H9 (cell line): ENCODE results near the gene RICTOR. TPM values are rescaled to one million over a fixed set of nuclear protein-coding genes. Genes with fewer than 3 reads are reported as not detected.

Experiments used
- DNase-seq: peaks from one replicate; pipeline ENCODE4 v3.0.0-alpha.2; 2017
- H2AFZ ChIP-seq: one replicate; pipeline ENCODE4 v1.6.1; 2013; ENCODE audit warnings: mild to moderate bottlenecking, low read length, control low read depth, moderate library complexity
- H2AK5ac ChIP-seq: 2 replicates; pipeline ENCODE4 v1.6.1; 2013; ENCODE audit warnings: low read length, control low read depth, mixed read lengths; ENCODE audit not compliant: insufficient read length
- H2BK120ac ChIP-seq: one replicate; pipeline ENCODE4 v1.6.1; 2013; ENCODE audit warnings: low read depth, mild to moderate bottlenecking, low read length, control low read depth, inconsistent platforms; ENCODE audit not compliant: poor library complexity, severe bottlenecking
- H2BK12ac ChIP-seq: 2 replicates; pipeline ENCODE4 v1.6.1; 2013; ENCODE audit warnings: low read length, control low read depth, mixed read lengths, low read depth; ENCODE audit not compliant: insufficient read length
- H2BK15ac ChIP-seq: 2 replicates; pipeline ENCODE4 v1.6.1; 2013; ENCODE audit warnings: low read depth, low read length, control low read depth
- H2BK20ac ChIP-seq: one replicate; pipeline ENCODE4 v1.6.1; 2013; ENCODE audit warnings: low read depth, mild to moderate bottlenecking, low read length, control low read depth, inconsistent platforms; ENCODE audit not compliant: poor library complexity, severe bottlenecking
- H2BK5ac ChIP-seq: 2 replicates; pipeline ENCODE4 v1.6.1; 2013; ENCODE audit warnings: low read length, control low read depth, mixed read lengths; ENCODE audit not compliant: insufficient read length
- H3K14ac ChIP-seq: 2 replicates; pipeline ENCODE4 v1.6.1; 2013; ENCODE audit warnings: low read length, control low read depth; ENCODE audit not compliant: insufficient read depth
- H3K18ac ChIP-seq: 2 replicates; pipeline ENCODE4 v1.6.1; 2013; ENCODE audit warnings: low read depth, mild to moderate bottlenecking, mixed read lengths, low read length, control low read depth; ENCODE audit not compliant: insufficient read length
- H3K23ac ChIP-seq: 2 replicates; pipeline ENCODE4 v1.6.1; 2013; ENCODE audit warnings: low read length, control low read depth, mixed read lengths, low read depth; ENCODE audit not compliant: insufficient read length
- H3K23me2 ChIP-seq: 2 replicates; pipeline ENCODE4 v1.6.1; 2013; ENCODE audit warnings: low read depth, mild to moderate bottlenecking, mixed read lengths, low read length, control low read depth; ENCODE audit not compliant: insufficient read length, poor library complexity, severe bottlenecking
- H3K27ac ChIP-seq: 2 replicates; pipeline ENCODE4 v1.5.1; 2013; ENCODE audit warnings: low read length, control low read depth, mixed read lengths, low read depth; ENCODE audit not compliant: insufficient read length
- H3K27me3 ChIP-seq: 2 replicates; pipeline ENCODE4 v1.6.1; 2013; ENCODE audit warnings: low read length, control low read depth, inconsistent platforms; ENCODE audit not compliant: insufficient read depth
- H3K4ac ChIP-seq: 2 replicates; pipeline ENCODE4 v1.6.1; 2013; ENCODE audit warnings: low read depth, mild to moderate bottlenecking, control low read depth, inconsistent platforms, low read length, moderate library complexity
- H3K4me1 ChIP-seq: 2 replicates; pipeline ENCODE4 v1.6.1; 2013; ENCODE audit warnings: low read length, control low read depth, inconsistent platforms; ENCODE audit not compliant: insufficient read depth
- H3K4me2 ChIP-seq: 2 replicates; pipeline ENCODE4 v1.6.1; 2013; ENCODE audit warnings: low read length, control low read depth, mixed read lengths; ENCODE audit not compliant: insufficient read length, insufficient read depth
- H3K56ac ChIP-seq: 2 replicates; pipeline ENCODE4 v1.6.1; 2013; ENCODE audit warnings: low read depth, mild to moderate bottlenecking, mixed read lengths, low read length, control low read depth; ENCODE audit not compliant: insufficient read length
- H3K79me1 ChIP-seq: 2 replicates; pipeline ENCODE4 v1.6.1; 2013; ENCODE audit warnings: low read depth, mild to moderate bottlenecking, moderate library complexity, low read length, control low read depth, inconsistent platforms; ENCODE audit not compliant: insufficient read depth, poor library complexity, severe bottlenecking
- H3K79me2 ChIP-seq: 2 replicates; pipeline ENCODE4 v1.6.1; 2013; ENCODE audit warnings: low read length, control low read depth, inconsistent platforms; ENCODE audit not compliant: insufficient read depth
- H3K9ac ChIP-seq: 2 replicates; pipeline ENCODE4 v1.6.1; 2013; ENCODE audit warnings: low read length, control low read depth, mixed read lengths; ENCODE audit not compliant: insufficient read length; ENCODE audit errors: extremely low read depth
- H3K9me3 ChIP-seq: one replicate; pipeline ENCODE4 v1.6.1; 2013; ENCODE audit warnings: low read depth, low read length, inconsistent platforms; ENCODE audit not compliant: control insufficient read depth
- H3T11ph ChIP-seq: one replicate; pipeline ENCODE4 v1.6.1; 2013; ENCODE audit warnings: mild to moderate bottlenecking, low read length, control low read depth, inconsistent platforms
- H4K20me1 ChIP-seq: one replicate; pipeline ENCODE4 v1.6.1; 2013; ENCODE audit not compliant: control insufficient read depth, insufficient read length, insufficient read depth
- H4K5ac ChIP-seq: 2 replicates; pipeline ENCODE4 v1.6.1; 2013; ENCODE audit warnings: low read depth, mild to moderate bottlenecking, mixed read lengths, low read length, control low read depth; ENCODE audit not compliant: insufficient read length
- H4K8ac ChIP-seq: replicated peaks from 2 replicates; pipeline ENCODE4 v1.6.1; 2013; ENCODE audit warnings: low read length, control low read depth, mixed read lengths, low read depth; ENCODE audit not compliant: insufficient read length
- H4K91ac ChIP-seq: 2 replicates; pipeline ENCODE4 v1.6.1; 2013; ENCODE audit warnings: low read depth, mild to moderate bottlenecking, moderate library complexity, mixed read lengths, low read length, control low read depth; ENCODE audit not compliant: insufficient read length
- H3K27ac Mint-ChIP-seq, 3 experiments: 2 replicates in 2 of 3; 3 replicates in 1 of 3; pipeline ENCODE4 v1.8.0; 2020 to 2021; ENCODE audit warnings: mixed read lengths in 3 of 3, mild to moderate bottlenecking in 1 of 3, moderate library complexity in 1 of 3
- H3K27me3 Mint-ChIP-seq: 2 replicates; pipeline ENCODE4 v1.8.0; 2021; ENCODE audit warnings: low read depth, mild to moderate bottlenecking, moderate library complexity, mixed read lengths
- H3K36me3 Mint-ChIP-seq, 3 experiments: 2 replicates in 2 of 3; 3 replicates in 1 of 3; pipeline ENCODE4 v1.8.0; 2020 to 2021; ENCODE audit warnings: low read depth in 3 of 3, mixed read lengths in 3 of 3; ENCODE audit not compliant: insufficient read depth in 1 of 3
- H3K4me1 Mint-ChIP-seq, 2 experiments: 2 replicates each; pipeline ENCODE4 v1.8.0; 2020; ENCODE audit warnings: mixed read lengths in 2 of 2
- H3K4me3 Mint-ChIP-seq, 2 experiments: 2 replicates in 1 of 2; 3 replicates in 1 of 2; pipeline ENCODE4 v1.8.0; 2020 to 2021; ENCODE audit warnings: mild to moderate bottlenecking in 2 of 2, mixed read lengths in 2 of 2, moderate library complexity in 1 of 2
- H3K9me3 Mint-ChIP-seq, 2 experiments: 2 replicates in 1 of 2; 3 replicates in 1 of 2; pipeline ENCODE4 v1.8.0; 2020; ENCODE audit warnings: mild to moderate bottlenecking in 2 of 2, mixed read lengths in 2 of 2, moderate library complexity in 1 of 2
- CTCF ChIP-seq: fragments of 200-600 bp; sonication (generic); conservative IDR thresholded peaks from 3 replicates; pipeline ENCODE4 v1.8.0; 2021; ENCODE audit warnings: antibody characterized with exemption, mild to moderate bottlenecking
- WGBS: extraction: QIAGEN DNeasy Blood & Tissue Kit; methylation state at CpG from one replicate; pipeline ENCODE4 v1.1.7; 2013; ENCODE audit warnings: missing lambda C conversion rate, low lambda C conversion rate, mixed read lengths; ENCODE audit not compliant: insufficient read length; ENCODE audit errors: extremely low coverage; 5-methylcytosine and 5-hydroxymethylcytosine counted together
- total RNA-seq: library from RNA; stranded (reverse); gene quantifications from 2 replicates; pipeline ENCODE4 v1.2.1, GENCODE V29; 2021

The RICTOR gene
- total RNA-seq, 1 experiment from 2014 or later = 20.9 TPM

- Histone ChIP-seq H3K27ac (no peak overlapping the region), H4K20me1 (no peaks in the 10 kb centered on the region), H2BK120ac (no peak overlapping the region), H4K8ac (no peak overlapping the region), H3K79me1 (no peaks in the 10 kb centered on the region), H3K79me2 (no peaks in the 10 kb centered on the region), H3K23me2 (no peaks in the 10 kb centered on the region), H4K5ac (no peak overlapping the region), H2BK15ac (no peak overlapping the region), H3K18ac (no peak overlapping the region), H3K4ac (no peak overlapping the region), H3K56ac (no peak overlapping the region), H4K91ac (no peak overlapping the region), H2AK5ac (no peak overlapping the region), H2AFZ (no peak overlapping the region), H3K23ac (no peak overlapping the region), H3K4me1 (no peaks in the 10 kb centered on the region), H3T11ph (no peak overlapping the region), H2BK20ac (no peak overlapping the region), H3K14ac (no peak overlapping the region), H2BK12ac (no peak overlapping the region), H2BK5ac (no peak overlapping the region), H3K9me3 (no peaks in the 10 kb centered on the region), H3K4me2 (no peak overlapping the region), H3K9ac (no peak overlapping the region), H3K27me3 (no peaks in the 10 kb centered on the region)
- no peaks in the 10 kb centered on the region for H3K36me3 Mint-ChIP-seq
- H3K27ac Mint-ChIP-seq = no peak overlapping the region
- H3K4me1 Mint-ChIP-seq = no peaks in the 10 kb centered on the region
- no peaks in the 10 kb centered on the region for H3K9me3 Mint-ChIP-seq
- no peak for TF ChIP-seq CTCF
- DNase-seq = no peak
- H3K4me3 Mint-ChIP-seq = no peak overlapping the region
- H3K27me3 Mint-ChIP-seq = no peaks in the 10 kb centered on the region
- WGBS = no CpG with 5 or more reads among the region's 4 CpGs
These were observed 28.5 kb upstream of the RICTOR start for GRCh38 chr5:39102684-39103155.
